Spleen (tissue), 11 donors: ENCODE measurements around the gene STX18. TPM values are rescaled to one million over a fixed set of nuclear protein-coding genes. Genes with fewer than 3 reads are reported as not detected.

Source experiments
- DNase-seq: peaks from one replicate; pipeline ENCODE4 v3.0.0-alpha.2; 2020
- H3K27ac ChIP-seq, 8 donors: fragments of 200-600 bp; sonication (generic) in 7 of 8; 1 replicate in 4 of 8; 2 replicates in 4 of 8; pipeline versions ENCODE4 v1.5.0 to v1.8.0; 2016 to 2021; ENCODE audit warnings: inconsistent platforms in 4 of 8, mild to moderate bottlenecking in 4 of 8, moderate library complexity in 1 of 8
- H3K27me3 ChIP-seq, 7 donors: fragments of 200-600 bp; sonication (generic) in 6 of 7; replicated peaks in 1 of 7; 1 replicate in 4 of 7; 2 replicates in 3 of 7; pipeline versions ENCODE4 v1.5.0 to v1.8.0; 2016 to 2021; ENCODE audit warnings: inconsistent platforms in 3 of 7, mild to moderate bottlenecking in 1 of 7
- H3K36me3 ChIP-seq, 6 donors: fragments of 200-600 bp; sonication (generic) in 5 of 6; 1 replicate in 4 of 6; 2 replicates in 2 of 6; pipeline versions ENCODE4 v1.5.0 to v1.8.0; 2016 to 2021; ENCODE audit warnings: inconsistent platforms in 2 of 6
- H3K4me1 ChIP-seq, 6 donors: fragments of 200-600 bp; sonication (generic) in 5 of 6; 1 replicate in 3 of 6; 2 replicates in 3 of 6; pipeline versions ENCODE4 v1.5.0 to v1.8.0; 2016 to 2021; ENCODE audit warnings: inconsistent platforms in 3 of 6
- H3K4me3 ChIP-seq, 8 donors: fragments of 200-600 bp; sonication (generic) in 7 of 8; 1 replicate in 4 of 8; 2 replicates in 4 of 8; pipeline versions ENCODE4 v1.5.0 to v1.8.0; 2016 to 2021; ENCODE audit warnings: inconsistent platforms in 4 of 8, mild to moderate bottlenecking in 4 of 8, moderate library complexity in 2 of 8
- H3K9me3 ChIP-seq, 8 donors: fragments of 200-600 bp; sonication (generic) in 7 of 8; 1 replicate in 4 of 8; 2 replicates in 4 of 8; pipeline versions ENCODE4 v1.5.0 to v1.8.0; 2016 to 2021; ENCODE audit warnings: inconsistent platforms in 4 of 8
- CTCF ChIP-seq, 11 experiments: fragments of 200-600 bp in 7 of 11; fragments of 450-650 bp in 4 of 11; sonication (generic) in 4 of 11; IDR thresholded peaks in 8 of 11; conservative IDR thresholded peaks in 3 of 11; 1 replicate in 7 of 11; 2 replicates in 4 of 11; pipeline versions ENCODE4 v1.4.0 to v1.8.0; 2016 to 2021; ENCODE audit warnings: antibody characterized with exemption in 11 of 11, inconsistent platforms in 4 of 11, mild to moderate bottlenecking in 1 of 11
- POLR2A ChIP-seq, 3 donors: fragments of 450-650 bp; IDR thresholded peaks; one replicate each; pipeline ENCODE4 v1.5.1; 2017; ENCODE audit warnings: antibody characterized with exemption in 3 of 3, mild to moderate bottlenecking in 1 of 3
- POLR2AphosphoS5 ChIP-seq, 3 donors: sonication (generic); formaldehyde crosslinking; IDR thresholded peaks; one replicate each; pipeline ENCODE4 v1.5.1; 2017; ENCODE audit warnings: antibody characterized with exemption in 3 of 3
- WGBS, 5 donors: extraction: QIAGEN DNeasy Blood & Tissue Kit in 3 of 5; methylation state at CpG; one replicate each; pipeline versions ENCODE4 v1.1.5 to v1.1.7; 2013 to 2018; 5-methylcytosine and 5-hydroxymethylcytosine counted together
- intact Hi-C: fragments of 100-400 bp; cut with DNase I; formaldehyde crosslinking; loops from one replicate; pipeline ENCODE4 v1.15.0; 2023; ENCODE audit warnings: low total_unique reads
- polyA plus RNA-seq, 3 donors: library from polyadenylated mRNA; stranded (reverse); fragments of 200-250 nt; gene quantifications; one replicate each; pipeline ENCODE4 v1.2.1, GENCODE V29; 2013
- total RNA-seq, 7 donors: library from RNA; depleted of rRNA in 3 of 7; stranded (reverse); fragments of >200 nt in 3 of 7; fragmentation: NEBNext Ultra II Directional in 4 of 7; extraction: Animal tissue kit (Norgen Biotek cat#: 25700) in 4 of 7; gene quantifications; one replicate each; pipeline versions ENCODE4 v1.1.0 to v1.2.1, GENCODE V29; 2016 to 2021
- donor health status: healthy with polysubstance abuse.
- donor health status: DM: no; HTN: no; CAD: no; lungs with moderate emphysema.
- donor health status: DM: no; HTN: no; CAD: no.
- donor health status: Bipolar disorder and iron deficiency.
- donor health status: healthy.
- donor health status: DM: no; HTN: no; CAD: no.
- donor health status: DM: yes; HTN: yes; CAD: no.

STX18 gene
- total and polyA plus RNA-seq, 10 donors: 19.0 to 45.8 (median 29.8) TPM

GRCh38 chr4:4446434-4446833 is 95.4 kb downstream of the STX18 start:
- Histone ChIP-seq H3K4me1 (no peaks in the 10 kb centered on the region), H3K36me3 (peaks cover 0 to 39% (median 0%) of the 10 kb centered on the region in 6 donors), H3K27me3 (no peaks in the 10 kb centered on the region), H3K27ac (no peak overlapping the region), H3K9me3 (no peaks in the 10 kb centered on the region), H3K4me3 (no peak overlapping the region)
- DNase-seq: no peak
- intact Hi-C loops: no loop called here
- TF ChIP-seq POLR2A (IDR thresholded peaks at IDR 0.05) (no peak), POLR2AphosphoS5 (IDR thresholded peaks at IDR 0.05) (no peak), CTCF (IDR thresholded peaks at IDR 0.05 in 8 of 11, conservative IDR thresholded peaks at IDR 0.05 in 3 of 11) (no peak)

- Histone ChIP-seq H3K27me3 (no peaks in the 10 kb centered on the region), H3K9me3 (no peaks in the 10 kb centered on the region), H3K4me3 (no peak overlapping the region), H3K4me1 (no peaks in the 10 kb centered on the region), H3K36me3 (peaks cover 0 to 30% (median 0%) of the 10 kb centered on the region in 6 donors), H3K27ac (no peak overlapping the region)
- TF ChIP-seq POLR2AphosphoS5 (IDR thresholded peaks at IDR 0.05): no peak
- TF ChIP-seq POLR2A (IDR thresholded peaks at IDR 0.05): no peak
- TF ChIP-seq CTCF (IDR thresholded peaks at IDR 0.05 in 8 of 11, conservative IDR thresholded peaks at IDR 0.05 in 3 of 11): no peak
- 84 to 94% (median 91%) methylated on average over 2 of the region's 2 CpGs for WGBS, 5 donors
- DNase-seq: no peak
- intact Hi-C loops: no loop called here
These were observed 98.0 kb downstream of the STX18 start for GRCh38 chr4:4443821-4444220.

GRCh38 chr4:4440333-4441061 is 101.4 kb downstream of the STX18 start:
- Histone ChIP-seq H3K4me3 (no peak overlapping the region), H3K4me1 (no peaks in the 10 kb centered on the region), H3K36me3 (peaks cover 2 to 62% (median 19%) of the 10 kb centered on the region in 6 donors), H3K9me3 (no peaks in the 10 kb centered on the region), H3K27me3 (no peaks in the 10 kb centered on the region), H3K27ac (no peak overlapping the region)
- intact Hi-C loops: no loop called here
- WGBS, 5 donors: 80 to 88% (median 83%) methylated on average over 2 of the region's 2 CpGs
- DNase-seq: no peak
- no peak for TF ChIP-seq CTCF (IDR thresholded peaks at IDR 0.05 in 8 of 11, conservative IDR thresholded peaks at IDR 0.05 in 3 of 11)
- TF ChIP-seq POLR2AphosphoS5 (IDR thresholded peaks at IDR 0.05): no peak
- no peak for TF ChIP-seq POLR2A (IDR thresholded peaks at IDR 0.05)

- WGBS, 5 donors: 74 to 87% (median 82%) methylated on average over 4 of the region's 4 CpGs
- no peaks in the 10 kb centered on the region for H3K27me3 ChIP-seq
- no peaks in the 10 kb centered on the region for H3K9me3 ChIP-seq
- DNase-seq: no peak
- H3K36me3 ChIP-seq: peaks cover 2 to 66% (median 22%) of the 10 kb centered on the region in 6 donors
- TF ChIP-seq POLR2A (IDR thresholded peaks at IDR 0.05): no peak
- no peak for TF ChIP-seq CTCF (IDR thresholded peaks at IDR 0.05 in 8 of 11, conservative IDR thresholded peaks at IDR 0.05 in 3 of 11)
- no peak for TF ChIP-seq POLR2AphosphoS5 (IDR thresholded peaks at IDR 0.05)
- no peak overlapping the region for H3K4me3 ChIP-seq
- H3K4me1 ChIP-seq: no peaks in the 10 kb centered on the region
- no peak overlapping the region for H3K27ac ChIP-seq
- intact Hi-C loops: no loop called here
These were observed 102.1 kb downstream of the STX18 start for GRCh38 chr4:4439782-4440181.
